SH-SY5Y (cell line): ENCODE results near the gene HSPB7.

Source experiments
- GATA2 ChIP-seq: IDR thresholded peaks from 2 replicates; pipeline ENCODE4 v1.6.1; 2011; ENCODE audit warnings: mild to moderate bottlenecking, low read depth, low read length
- GATA3 ChIP-seq: IDR thresholded peaks from 2 replicates; pipeline ENCODE4 v1.6.1; 2011; ENCODE audit warnings: low read depth, mild to moderate bottlenecking, low read length, moderate library complexity

DNA sequence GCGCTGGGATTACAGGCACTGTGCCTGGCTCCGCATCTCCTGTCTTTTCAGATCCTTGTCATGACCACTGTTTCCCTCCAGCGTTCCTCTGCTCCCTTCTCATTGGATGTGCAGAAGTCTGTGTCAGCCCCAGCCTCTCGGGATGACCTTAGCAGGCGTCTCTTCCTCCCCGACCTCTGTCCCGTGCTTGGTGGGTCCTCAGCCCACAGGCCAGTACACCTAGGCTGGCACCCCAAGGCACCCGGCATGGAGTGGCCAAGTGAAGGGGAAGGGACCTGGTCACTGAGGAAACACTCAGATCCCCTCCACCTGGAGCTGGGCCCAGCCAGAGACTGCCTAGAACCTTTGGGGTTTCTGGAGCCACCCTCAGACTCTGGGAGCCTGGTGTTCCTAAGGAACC, 23.4 kb upstream of the HSPB7 start:
- TF ChIP-seq GATA2: no peak
- TF ChIP-seq GATA3: no peak
